Endometrial microvascular endothelial cells (primary cell): ENCODE data around the gene WT1. TPM values are rescaled to one million over a fixed set of nuclear protein-coding genes. Genes with fewer than 3 reads are reported as not detected.
"Not testable (repeated sequence)": the region's sequence is repeated elsewhere in the genome, so short reads cannot be mapped to it uniquely, and the experiment has no call there.

ENCODE experiments used
- in situ Hi-C: cut with HindIII; loops from 2 replicates; pipeline ENCODE4 v1.10.0; 2017; ENCODE audit warnings: low sequenced_read_pairs, low pct_unique_long_range_greater_than_20kb; ENCODE audit errors: inconsistent ontology term
- total RNA-seq: library from RNA; depleted of rRNA; stranded (reverse); fragments of >200 nt; gene quantifications from one replicate; pipeline ENCODE4 v1.2.3, GENCODE V29; 2015; ENCODE audit errors: inconsistent ontology term

WT1 gene
- not detected for total RNA-seq

GRCh38 chr11:32435511-32435941 is at the start of gene WT1:
TSS of gene WT1 (minus strand) at chr11:32435539.
- in situ Hi-C loops: no loop called here

- in situ Hi-C loops: no loop called here
These were observed 44.0 kb upstream of the WT1 start for GRCh38 chr11:32479291-32479690.

- in situ Hi-C loops: no loop called here
These were observed 43.0 kb upstream of the WT1 start for GRCh38 chr11:32478277-32478731.

- in situ Hi-C loops: no loop called here
These were observed 38.1 kb upstream of the WT1 start for GRCh38 chr11:32473282-32473909.

GRCh38 chr11:32472226-32472625 is 36.9 kb upstream of the WT1 start:
- in situ Hi-C loops: no loop called here

GRCh38 chr11:32471544-32471943 is 36.2 kb upstream of the WT1 start:
- in situ Hi-C loops: not testable (repeated sequence)

- in situ Hi-C loops: no loop called here
These were observed 34.5 kb upstream of the WT1 start for GRCh38 chr11:32469791-32470190.

GRCh38 chr11:32466279-32466915 is 31.1 kb upstream of the WT1 start:
- in situ Hi-C loops: no loop called here

GRCh38 chr11:32464078-32464477 is 28.7 kb upstream of the WT1 start:
- in situ Hi-C loops: no loop called here

- in situ Hi-C loops: no loop called here
These were observed 26.8 kb upstream of the WT1 start for GRCh38 chr11:32462011-32462690.

GRCh38 chr11:32456864-32457263 is 21.5 kb upstream of the WT1 start:
- in situ Hi-C loops: no loop called here

GRCh38 chr11:32454993-32455392 is 19.7 kb upstream of the WT1 start:
- in situ Hi-C loops: no loop called here

- in situ Hi-C loops: no loop called here
These were observed 16.5 kb upstream of the WT1 start for GRCh38 chr11:32451808-32452207.

GRCh38 chr11:32450372-32450771 is 15.0 kb upstream of the WT1 start:
- in situ Hi-C loops: no loop called here

GRCh38 chr11:32448232-32448631 is 12.9 kb upstream of the WT1 start:
- in situ Hi-C loops: no loop called here

GRCh38 chr11:32447252-32447651 is 11.9 kb upstream of the WT1 start:
- in situ Hi-C loops: no loop called here

- in situ Hi-C loops: no loop called here
These were observed 10.9 kb upstream of the WT1 start for GRCh38 chr11:32446227-32446626.

- in situ Hi-C loops: no loop called here
These were observed 8.8 kb upstream of the WT1 start for GRCh38 chr11:32444186-32444585.

- in situ Hi-C loops: no loop called here
These were observed 5.6 kb upstream of the WT1 start for GRCh38 chr11:32440916-32441315.

- in situ Hi-C loops: no loop called here
These were observed 5.1 kb upstream of the WT1 start for GRCh38 chr11:32440312-32440908.
